Fibroblast of upper back skin (primary cell): Measurements from ENCODE around the gene OMG.
A peak's percentile ranks its signal among the peaks of the same experiment; 100 is the strongest.

Experiments
- DNase-seq: peaks from one replicate; pipeline ENCODE4 v3.0.0-alpha.2; 2013

Gene OMG

GRCh38 chr17:31261601-31262000 lies 35.4 kb downstream of the OMG start:
- no peak for DNase-seq

GRCh38 chr17:31260151-31260550 lies 36.9 kb downstream of the OMG start:
- no peak for DNase-seq

- no peak for DNase-seq
Measured at GRCh38 chr17:31256936-31257335, 40.1 kb downstream of the OMG start.

- no peak for DNase-seq
Measured at GRCh38 chr17:31254654-31255053, 42.4 kb downstream of the OMG start.

- DNase-seq = no peak
Measured at GRCh38 chr17:31252741-31253140, 44.3 kb downstream of the OMG start.

- no peak for DNase-seq
Measured at GRCh38 chr17:31251970-31252328, 45.1 kb downstream of the OMG start.

- DNase-seq = no peak
Measured at GRCh38 chr17:31251105-31251969, 45.7 kb downstream of the OMG start.

GRCh38 chr17:31250229-31250628 lies 46.8 kb downstream of the OMG start:
- DNase-seq = no peak

- DNase-seq = no peak
Measured at GRCh38 chr17:31249835-31250141, 47.3 kb downstream of the OMG start.

GRCh38 chr17:31248986-31249834 lies 47.8 kb downstream of the OMG start:
- peak; percentile 83 for DNase-seq
